ENCODE measurements around the gene NOP58. TPM values are rescaled to one million over a fixed set of nuclear protein-coding genes. Genes with fewer than 3 reads are reported as not detected.
A peak's percentile ranks its signal among the peaks of the same experiment; 100 is the strongest.
"Not testable (repeated sequence)": the region's sequence is repeated elsewhere in the genome, so short reads cannot be mapped to it uniquely, and the experiment has no call there.

NOP58 gene
- polyA plus RNA-seq, 6 donors from 2014 or later: 65.9 to 103 (median 85.9) TPM

DNA sequence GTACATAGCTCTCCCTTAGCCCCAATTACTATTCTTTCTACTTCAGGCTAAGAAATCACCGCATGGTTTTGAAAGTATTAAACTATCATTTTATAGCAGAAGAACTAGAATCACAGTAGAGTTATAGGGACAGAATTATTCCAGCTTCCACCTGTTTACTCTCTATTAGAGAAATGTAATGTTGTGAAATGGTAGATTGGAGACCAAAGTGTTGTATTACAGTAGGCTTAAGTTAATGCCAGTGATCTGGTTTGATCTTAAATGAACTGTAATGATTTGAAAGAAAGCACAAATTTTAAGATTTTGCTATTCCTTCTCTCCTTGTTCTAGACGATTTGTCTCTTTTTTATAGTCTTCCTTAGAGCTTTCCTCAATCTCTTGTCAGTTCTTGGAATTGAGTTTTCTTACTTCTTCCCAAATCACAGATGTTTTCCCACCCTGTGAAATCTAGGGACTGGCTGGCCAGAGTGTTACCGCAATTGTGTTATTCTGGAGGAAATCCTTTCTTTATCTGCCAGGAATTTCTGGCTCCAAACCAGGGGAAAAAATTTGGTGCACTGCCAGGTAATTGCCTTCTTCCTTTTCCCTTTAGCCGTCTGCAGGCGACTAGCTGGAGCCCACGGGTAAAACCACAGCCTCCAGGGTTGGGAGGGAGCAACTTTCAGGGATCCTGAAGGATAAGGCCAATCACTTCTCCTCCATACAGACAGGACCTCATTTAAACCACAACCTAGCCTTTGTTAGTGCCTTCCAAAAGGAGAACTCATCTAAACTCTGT lies 51.7 kb downstream of the NOP58 start:
- ATAC-seq (ENCODE audit: low read depth in 2 of 2) (no peak), DNase-seq (no peak)
- Mint-ChIP-seq H3K36me3 (no peaks in the 10 kb centered on the region), H3K4me3 (no peak overlapping the region), H3K4me1 (no peaks in the 10 kb centered on the region), H3K27ac (peak overlapping the region in 2 of 6 donors; percentile 11 to 34), H3K27me3 (no peaks in the 10 kb centered on the region), H3K9me3 (no peaks in the 10 kb centered on the region)

DNA sequence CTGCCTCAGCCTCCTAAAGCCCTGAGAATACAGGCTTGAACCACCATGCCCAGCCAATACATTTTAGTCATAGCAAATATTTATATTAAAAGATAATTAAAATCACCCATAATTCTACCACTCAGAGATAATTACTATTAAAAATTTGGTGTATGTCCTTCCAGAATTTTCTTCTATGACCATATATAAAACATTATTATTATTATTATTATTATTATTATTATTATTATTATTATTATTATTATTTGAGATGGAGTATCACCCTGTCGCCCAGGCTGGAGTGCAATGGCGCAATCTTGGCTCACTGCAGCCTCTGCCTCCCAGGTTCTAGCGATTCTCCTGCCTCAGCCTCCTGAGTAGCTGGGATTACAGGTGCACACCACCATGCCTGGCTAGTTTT lies 54.8 kb downstream of the NOP58 start:
- H3K27ac Mint-ChIP-seq; H3K4me3 Mint-ChIP-seq; H3K9me3 Mint-ChIP-seq; H3K4me1 Mint-ChIP-seq; ATAC-seq (ENCODE audit: low read depth in 2 of 2); H3K27me3 Mint-ChIP-seq; DNase-seq: not testable (repeated sequence)
- peaks cover 6 to 29% of the 10 kb centered on the region in 2 donors for H3K36me3 Mint-ChIP-seq

DNA sequence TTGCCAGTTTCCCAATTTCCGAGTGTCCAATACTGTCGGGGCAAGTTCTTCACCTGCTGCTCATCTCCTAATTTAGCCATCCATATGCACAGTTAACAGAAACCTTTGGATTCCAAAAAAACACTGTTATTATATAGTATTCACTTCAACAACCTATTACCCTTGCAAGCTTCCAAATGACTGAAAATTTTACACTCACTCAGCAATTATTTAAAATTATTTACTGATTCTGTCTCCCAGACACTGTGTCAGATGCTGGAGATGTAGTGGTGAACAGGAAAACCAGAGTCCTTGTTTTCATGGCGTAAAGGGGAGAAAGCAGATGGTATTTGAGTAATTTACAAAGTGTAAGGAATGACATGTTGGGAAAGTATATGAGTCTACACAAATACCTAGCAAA lies 56.9 kb downstream of the NOP58 start:
- no peaks in the 10 kb centered on the region for H3K27me3 Mint-ChIP-seq
- no peak overlapping the region for H3K4me3 Mint-ChIP-seq
- DNase-seq (no peak), ATAC-seq (ENCODE audit: low read depth in 2 of 2) (no peak)
- no peaks in the 10 kb centered on the region for H3K9me3 Mint-ChIP-seq
- H3K36me3 Mint-ChIP-seq: peaks cover 10 to 43% of the 10 kb centered on the region in 2 donors
- no peak overlapping the region for H3K27ac Mint-ChIP-seq
- H3K4me1 Mint-ChIP-seq: no peaks in the 10 kb centered on the region

DNA sequence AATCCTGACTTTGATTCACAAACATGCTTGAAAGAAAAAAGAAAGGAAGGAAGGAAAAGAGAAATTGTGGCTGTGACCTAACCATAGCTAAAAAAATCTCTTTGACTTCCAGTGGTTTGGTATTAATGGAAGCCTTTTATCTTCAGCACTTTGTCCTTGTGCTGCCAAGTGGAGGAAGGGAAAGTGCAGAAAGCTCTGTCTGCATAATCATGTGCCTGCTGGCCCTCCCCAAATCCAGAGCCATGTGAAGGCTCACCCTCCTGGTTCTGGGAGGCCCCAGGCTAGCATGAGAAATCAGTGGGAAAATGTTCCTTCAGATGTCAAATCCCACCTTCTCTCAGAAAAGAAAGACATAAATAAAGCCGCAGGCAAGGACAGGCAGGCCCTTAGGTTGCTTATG lies 62.3 kb downstream of the NOP58 start:
- Mint-ChIP-seq H3K4me3 (no peak overlapping the region), H3K27ac (no peak overlapping the region), H3K9me3 (no peaks in the 10 kb centered on the region), H3K36me3 (peaks cover 10 to 38% of the 10 kb centered on the region in 2 donors), H3K4me1 (no peaks in the 10 kb centered on the region), H3K27me3 (no peaks in the 10 kb centered on the region)
- ATAC-seq (ENCODE audit: low read depth in 2 of 2) (no peak), DNase-seq (no peak)

DNA sequence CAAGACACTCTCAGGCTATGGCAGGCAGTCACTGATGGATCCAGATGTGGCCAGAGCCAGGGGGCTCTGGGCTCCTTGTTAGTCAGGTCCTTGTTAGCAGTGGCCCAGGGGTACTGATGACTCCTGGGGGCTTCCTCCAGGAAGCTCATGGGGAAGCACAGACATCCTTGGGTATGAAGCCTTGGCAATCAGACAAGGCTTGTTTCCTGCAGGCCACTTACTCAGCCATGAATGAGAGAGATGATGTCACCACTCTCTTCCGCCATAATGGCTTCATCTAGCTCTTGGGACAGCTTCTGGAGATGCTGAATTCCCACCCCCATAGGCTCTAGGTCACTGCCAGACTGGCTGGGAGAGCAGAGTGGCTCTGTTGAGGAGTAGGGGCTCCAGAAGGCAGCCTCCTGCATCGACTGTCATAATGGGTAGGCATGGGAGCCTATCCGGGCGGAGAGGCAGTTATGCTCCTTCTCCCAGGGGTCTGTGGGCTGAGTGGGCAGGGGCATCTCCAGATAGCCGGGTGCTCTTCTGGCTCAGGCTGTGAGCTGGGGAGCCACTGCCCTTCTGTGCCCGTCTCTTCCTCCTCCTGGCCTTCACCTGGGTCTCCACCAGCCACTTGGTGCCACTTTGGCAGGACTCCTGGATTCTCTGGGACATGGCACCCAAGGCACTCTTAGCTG lies 70.4 kb downstream of the NOP58 start:
- no peaks in the 10 kb centered on the region for H3K4me1 Mint-ChIP-seq
- H3K27me3 Mint-ChIP-seq: no peaks in the 10 kb centered on the region
- no peak overlapping the region for H3K4me3 Mint-ChIP-seq
- H3K36me3 Mint-ChIP-seq: no peaks in the 10 kb centered on the region
- no peak for ATAC-seq (ENCODE audit: low read depth in 2 of 2)
- no peak for DNase-seq
- H3K9me3 Mint-ChIP-seq: no peaks in the 10 kb centered on the region
- H3K27ac Mint-ChIP-seq: no peak overlapping the region

DNA sequence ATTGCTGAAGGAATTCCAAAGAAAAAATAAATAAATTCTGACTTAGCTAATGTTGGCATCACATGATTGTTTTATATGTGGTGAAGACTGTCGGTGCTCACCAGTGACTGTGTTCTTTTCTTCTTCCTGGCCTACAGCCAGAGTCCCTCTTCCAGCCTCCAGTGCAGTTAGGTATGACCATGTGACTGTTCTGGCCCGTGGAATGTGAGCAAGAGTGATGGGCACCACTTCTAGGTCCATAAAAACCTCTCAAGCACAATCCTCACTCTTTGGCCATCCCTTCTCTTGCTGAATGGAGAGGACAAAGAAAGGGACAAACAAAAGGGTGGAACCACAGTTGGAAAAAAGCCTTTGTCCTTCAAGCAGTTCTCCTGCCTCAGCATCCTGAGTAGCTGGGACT lies 71.6 kb downstream of the NOP58 start:
- H3K4me1 Mint-ChIP-seq: no peaks in the 10 kb centered on the region
- no peak overlapping the region for H3K27ac Mint-ChIP-seq
- H3K4me3 Mint-ChIP-seq: no peak overlapping the region
- H3K27me3 Mint-ChIP-seq: no peaks in the 10 kb centered on the region
- DNase-seq (no peak), ATAC-seq (ENCODE audit: low read depth in 2 of 2) (no peak)
- H3K9me3 Mint-ChIP-seq: no peaks in the 10 kb centered on the region
- H3K36me3 Mint-ChIP-seq: no peaks in the 10 kb centered on the region

DNA sequence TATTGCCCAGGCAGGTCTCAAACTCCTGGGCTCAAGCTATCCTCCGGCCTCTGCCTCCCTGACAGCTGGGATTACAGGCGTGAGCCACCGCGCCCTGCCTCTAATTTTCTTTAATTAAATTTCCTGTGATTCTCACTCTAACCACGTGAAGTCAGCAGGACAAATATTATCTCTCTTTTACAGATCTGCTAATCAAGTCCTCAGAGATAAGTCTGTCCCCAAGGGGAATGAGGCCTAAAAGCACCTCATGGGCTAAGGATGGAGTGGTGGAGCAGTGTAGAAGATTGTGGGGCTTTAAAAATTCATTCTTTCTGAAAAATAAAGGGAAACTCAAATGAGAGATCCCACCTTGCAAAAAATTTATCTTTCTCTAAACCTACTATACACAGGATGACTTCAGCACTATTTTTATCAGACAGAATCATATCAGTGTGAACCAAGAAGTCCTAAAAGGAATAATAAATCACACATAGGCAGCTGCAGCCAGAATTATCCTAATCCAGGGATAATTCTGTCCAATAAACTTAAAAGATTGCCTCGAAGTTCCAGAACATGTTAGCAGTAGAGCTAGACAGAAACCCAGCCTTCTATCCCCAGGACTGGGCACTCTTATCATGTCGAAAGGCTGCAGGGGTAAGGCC lies 72.3 kb downstream of the NOP58 start:
- H3K9me3 Mint-ChIP-seq: no peaks in the 10 kb centered on the region
- ATAC-seq (ENCODE audit: low read depth in 2 of 2) (no peak), DNase-seq (no peak)
- H3K4me3 Mint-ChIP-seq: no peak overlapping the region
- H3K4me1 Mint-ChIP-seq: no peaks in the 10 kb centered on the region
- H3K27me3 Mint-ChIP-seq: no peaks in the 10 kb centered on the region
- H3K36me3 Mint-ChIP-seq: no peaks in the 10 kb centered on the region
- peak overlapping the region in 1 of 6 donors; percentile 56 for H3K27ac Mint-ChIP-seq

DNA sequence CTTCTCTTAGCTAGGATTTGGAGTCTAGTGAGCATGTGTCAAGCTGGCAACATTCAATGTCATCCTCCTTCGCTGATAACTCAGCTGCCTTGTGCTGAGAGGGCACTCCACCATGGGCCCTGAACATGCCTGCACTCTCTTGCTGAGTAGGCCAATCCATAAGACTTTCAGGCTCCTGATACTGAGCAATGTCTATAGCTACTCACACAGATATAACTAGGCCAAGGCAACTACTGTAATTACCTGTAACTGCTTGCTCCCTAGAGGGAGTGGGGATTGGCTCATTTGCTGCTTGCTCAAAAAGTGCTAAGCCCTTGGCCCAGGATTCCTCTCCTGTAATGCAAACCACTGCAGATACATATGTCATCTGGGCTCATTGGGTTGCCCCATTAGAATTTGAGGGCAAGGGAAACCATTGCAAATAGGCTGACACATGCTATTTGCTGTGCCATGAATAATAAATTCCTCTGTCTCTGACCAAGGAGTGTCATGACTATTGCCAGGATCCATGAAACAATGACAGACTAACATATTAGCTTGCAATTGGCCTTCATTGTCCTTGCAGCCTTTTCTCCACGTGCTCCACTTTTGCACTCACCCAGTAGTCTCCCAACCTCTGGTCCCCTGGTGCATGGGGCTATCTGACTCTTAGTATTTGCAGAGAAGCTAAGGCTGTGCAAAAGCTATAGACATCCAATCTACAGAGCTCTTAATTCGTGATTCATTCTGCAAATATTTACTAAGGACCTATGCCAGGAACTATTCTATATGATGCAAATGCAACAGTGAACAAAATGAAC lies 73.7 kb downstream of the NOP58 start:
- ATAC-seq (ENCODE audit: low read depth in 2 of 2): no peak
- DNase-seq: no peak
- H3K9me3 Mint-ChIP-seq: no peaks in the 10 kb centered on the region
- H3K36me3 Mint-ChIP-seq: no peaks in the 10 kb centered on the region
- no peak overlapping the region for H3K27ac Mint-ChIP-seq
- no peaks in the 10 kb centered on the region for H3K4me1 Mint-ChIP-seq
- H3K4me3 Mint-ChIP-seq: no peak overlapping the region
- H3K27me3 Mint-ChIP-seq: no peaks in the 10 kb centered on the region

DNA sequence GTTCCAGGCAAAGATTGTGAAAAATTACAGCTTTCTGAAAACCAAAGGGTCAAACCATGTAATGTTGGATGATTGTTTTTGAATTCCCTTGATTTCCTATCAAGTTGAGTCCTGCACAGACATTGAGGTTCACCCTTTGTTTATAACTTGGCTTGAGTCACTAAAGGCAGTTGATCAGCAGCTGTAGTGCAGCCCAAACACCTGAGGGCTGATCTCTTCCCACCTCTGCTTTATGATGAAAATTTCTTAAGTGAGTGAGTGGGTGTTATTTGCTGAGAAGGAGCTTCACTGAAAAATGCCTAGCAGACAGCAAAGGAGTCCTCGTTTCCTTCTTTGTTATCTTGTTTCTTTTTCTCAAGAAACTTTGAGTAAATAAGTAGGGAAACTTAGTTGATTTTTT lies 78.6 kb downstream of the NOP58 start:
- Mint-ChIP-seq H3K9me3 (no peaks in the 10 kb centered on the region), H3K4me1 (no peaks in the 10 kb centered on the region), H3K4me3 (no peak overlapping the region), H3K27me3 (no peaks in the 10 kb centered on the region), H3K36me3 (no peaks in the 10 kb centered on the region), H3K27ac (no peak overlapping the region)
- ATAC-seq (ENCODE audit: low read depth in 2 of 2) (no peak), DNase-seq (no peak)

DNA sequence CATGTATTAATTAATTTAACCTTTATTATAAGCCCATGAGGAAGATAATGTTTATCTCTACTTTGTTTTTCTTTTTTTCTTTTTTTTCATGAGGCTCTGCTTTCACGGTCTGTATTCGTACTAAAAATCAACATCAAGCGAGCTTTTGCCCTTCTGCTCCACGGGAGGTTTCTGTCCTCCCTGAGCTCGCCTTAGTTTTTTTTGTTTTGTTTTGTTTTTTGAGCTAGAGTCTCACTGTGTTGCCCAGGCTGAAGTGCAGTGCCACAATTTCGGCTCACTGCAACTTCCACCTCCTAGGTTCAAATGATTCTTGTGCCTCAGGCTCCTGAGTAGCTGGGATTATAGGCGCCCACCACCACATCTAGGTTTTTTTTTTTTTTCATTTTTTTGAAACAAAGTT lies 80.6 kb downstream of the NOP58 start:
- H3K27ac Mint-ChIP-seq: no peak overlapping the region
- no peaks in the 10 kb centered on the region for H3K36me3 Mint-ChIP-seq
- ATAC-seq (ENCODE audit: low read depth in 2 of 2) (no peak), DNase-seq (no peak)
- no peaks in the 10 kb centered on the region for H3K4me1 Mint-ChIP-seq
- H3K4me3 Mint-ChIP-seq: peak overlapping the region in 1 of 8 donors; percentile 37
- no peaks in the 10 kb centered on the region for H3K27me3 Mint-ChIP-seq
- H3K9me3 Mint-ChIP-seq: no peaks in the 10 kb centered on the region

Other genes starting within 250 kb of the NOP58 start
- gene FZD7, start 231.9 kb upstream of the NOP58 start, polyA plus RNA-seq (ENCODE audit: low read depth in 6 of 6): under 1 TPM in 2 of 6 donors, not detected in 4; 0.13 to 0.17 TPM
- gene KIAA2012, start 192.5 kb upstream of the NOP58 start, polyA plus RNA-seq (ENCODE audit: low read depth in 6 of 6): not detected
- gene SUMO1, start 27.2 kb upstream of the NOP58 start, polyA plus RNA-seq (ENCODE audit: low read depth in 6 of 6): 100 to 1,000 TPM; 136 to 248 (median 168) TPM
- gene BMPR2, start 110.6 kb downstream of the NOP58 start, polyA plus RNA-seq (ENCODE audit: low read depth in 6 of 6): 1 to 10 TPM; 1.8 to 5.7 (median 3.1) TPM